Measurements from ENCODE around the gene SLC11A1. TPM values are rescaled to one million over a fixed set of nuclear protein-coding genes. Genes with fewer than 3 reads are reported as not detected.
A peak's percentile ranks its signal among the peaks of the same experiment; 100 is the strongest.

SLC11A1 gene
- total RNA-seq, 2 donors from 2014 or later = 1.1 to 1.8 TPM

DNA sequence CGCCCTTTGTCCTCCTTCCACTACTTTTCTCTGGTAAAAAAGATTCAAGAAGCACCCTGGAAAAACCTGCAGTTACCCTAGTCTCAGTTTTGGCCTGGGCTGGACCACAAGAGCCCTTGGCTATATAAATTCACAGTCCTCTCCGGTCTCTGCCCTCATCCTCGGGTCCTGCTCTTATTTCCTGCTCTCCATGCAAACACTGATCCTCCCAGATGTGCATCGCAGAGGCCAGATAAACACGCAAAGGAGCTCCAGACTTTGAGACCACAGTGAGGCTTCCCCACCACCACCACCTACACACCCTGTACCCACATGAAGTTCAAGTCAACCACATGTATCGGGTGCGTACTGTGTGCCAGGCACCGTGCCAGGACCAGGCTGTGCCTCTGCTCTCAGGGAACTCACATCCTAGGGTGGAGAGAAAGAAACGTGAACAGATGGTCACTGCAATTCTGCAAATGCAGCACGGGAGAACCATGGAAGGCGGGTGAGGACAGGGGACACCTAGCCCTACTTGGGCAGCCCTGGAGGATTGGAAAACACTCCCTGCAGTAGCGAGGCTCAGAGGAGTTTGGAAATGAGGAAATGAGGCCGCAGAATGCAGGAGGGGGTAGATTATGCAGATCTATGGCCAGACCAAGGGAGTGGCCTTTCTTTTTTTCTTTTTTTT is 25.0 kb downstream of the SLC11A1 start:
- intact Hi-C loops (cut with DNase I) = loop anchor here (5.0 to 10.0 kb wide), 2 partner anchors 60 to 238 kb away; no protein-coding TSS in a partner anchor
- H3K4me1 ChIP-seq = peaks cover 7% of the 10 kb centered on the region
- no peaks in the 10 kb centered on the region for H3K9me3 ChIP-seq
- H3K27me3 ChIP-seq = no peaks in the 10 kb centered on the region
- peak overlapping the region; percentile 34 for H3K4me3 ChIP-seq
- peak; percentile 87 for DNase-seq
- H3K36me3 ChIP-seq = peaks cover 3% of the 10 kb centered on the region
- peak overlapping the region; percentile 63 to 83 for H3K9ac ChIP-seq (ENCODE audit: low read depth in 2 of 2, low read length in 2 of 2)
- peak overlapping the region; percentile 84 for H3K27ac ChIP-seq
- TF ChIP-seq, protein P1, sequence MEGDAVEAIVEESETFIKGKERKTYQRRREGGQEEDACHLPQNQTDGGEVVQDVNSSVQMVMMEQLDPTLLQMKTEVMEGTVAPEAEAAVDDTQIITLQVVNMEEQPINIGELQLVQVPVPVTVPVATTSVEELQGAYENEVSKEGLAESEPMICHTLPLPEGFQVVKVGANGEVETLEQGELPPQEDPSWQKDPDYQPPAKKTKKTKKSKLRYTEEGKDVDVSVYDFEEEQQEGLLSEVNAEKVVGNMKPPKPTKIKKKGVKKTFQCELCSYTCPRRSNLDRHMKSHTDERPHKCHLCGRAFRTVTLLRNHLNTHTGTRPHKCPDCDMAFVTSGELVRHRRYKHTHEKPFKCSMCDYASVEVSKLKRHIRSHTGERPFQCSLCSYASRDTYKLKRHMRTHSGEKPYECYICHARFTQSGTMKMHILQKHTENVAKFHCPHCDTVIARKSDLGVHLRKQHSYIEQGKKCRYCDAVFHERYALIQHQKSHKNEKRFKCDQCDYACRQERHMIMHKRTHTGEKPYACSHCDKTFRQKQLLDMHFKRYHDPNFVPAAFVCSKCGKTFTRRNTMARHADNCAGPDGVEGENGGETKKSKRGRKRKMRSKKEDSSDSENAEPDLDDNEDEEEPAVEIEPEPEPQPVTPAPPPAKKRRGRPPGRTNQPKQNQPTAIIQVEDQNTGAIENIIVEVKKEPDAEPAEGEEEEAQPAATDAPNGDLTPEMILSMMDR (IDR thresholded peaks at IDR 0.05) = no peak

DNA sequence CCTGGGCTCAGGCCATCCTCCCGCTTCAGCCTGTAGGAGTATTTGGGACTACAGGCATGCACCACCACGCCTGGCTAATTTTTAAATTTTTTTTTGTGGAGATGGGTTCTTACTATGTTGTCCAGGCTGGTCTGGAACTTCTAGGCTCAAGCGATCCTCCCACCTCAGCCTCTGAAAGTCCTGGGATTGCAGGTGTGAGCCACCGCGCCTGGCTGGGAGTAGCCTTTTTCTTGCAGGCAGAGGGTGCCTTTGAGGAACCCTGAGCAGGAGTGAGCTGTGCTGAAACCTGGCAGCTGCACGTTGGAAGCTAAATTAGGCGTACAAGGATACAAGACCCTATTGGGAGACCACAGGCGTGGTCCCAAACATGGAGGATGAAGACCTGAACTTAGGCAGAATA is 25.6 kb downstream of the SLC11A1 start:
- H3K27me3 ChIP-seq = no peaks in the 10 kb centered on the region
- no peaks in the 10 kb centered on the region for H3K36me3 ChIP-seq
- H3K9me3 ChIP-seq = no peaks in the 10 kb centered on the region
- peak overlapping the region; percentile 9 to 26 for H3K9ac ChIP-seq (ENCODE audit: low read depth in 2 of 2, low read length in 2 of 2)
- peak overlapping the region; percentile 84 for H3K27ac ChIP-seq
- no peak for DNase-seq
- peaks cover 7% of the 10 kb centered on the region for H3K4me1 ChIP-seq
- TF ChIP-seq, protein P1 (IDR thresholded peaks at IDR 0.05) = no peak
- intact Hi-C loops (cut with DNase I) = loop anchor here (5.0 to 10.0 kb wide), 2 partner anchors 60 to 237 kb away; no protein-coding TSS in a partner anchor
- no peak overlapping the region for H3K4me3 ChIP-seq

DNA sequence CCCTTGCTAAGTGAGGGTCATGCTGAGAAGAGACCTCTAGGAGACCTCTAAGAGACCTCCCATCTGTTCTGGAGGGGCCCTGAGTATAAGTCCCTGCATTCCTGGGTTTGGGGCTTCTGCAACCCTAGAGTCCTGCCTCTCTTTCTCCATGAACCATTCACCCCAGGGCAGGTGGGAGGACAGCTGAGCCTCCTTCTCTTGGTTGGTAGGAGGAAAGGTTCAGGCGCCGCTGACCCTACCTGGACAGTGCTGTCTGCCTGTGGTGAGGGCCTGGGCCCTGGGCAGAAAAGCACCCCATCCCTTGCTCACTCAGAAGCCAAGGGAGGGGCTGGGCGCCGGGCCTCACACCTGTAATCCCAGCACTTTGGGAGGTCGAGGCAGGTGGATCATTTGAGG is 36.2 kb downstream of the SLC11A1 start:
- H3K36me3 ChIP-seq = no peaks in the 10 kb centered on the region
- no peak overlapping the region for H3K4me3 ChIP-seq
- H3K4me1 ChIP-seq = peaks cover 4% of the 10 kb centered on the region
- intact Hi-C loops (cut with DNase I) = no loop called here
- TF ChIP-seq, protein P1 (IDR thresholded peaks at IDR 0.05) = no peak
- no peak for DNase-seq
- no peaks in the 10 kb centered on the region for H3K9me3 ChIP-seq
- H3K27me3 ChIP-seq = no peaks in the 10 kb centered on the region
- peak overlapping the region; percentile 88 for H3K27ac ChIP-seq
- H3K9ac ChIP-seq (ENCODE audit: low read depth in 2 of 2, low read length in 2 of 2) = peak overlapping the region in 1 of 2 donors; percentile 0

DNA sequence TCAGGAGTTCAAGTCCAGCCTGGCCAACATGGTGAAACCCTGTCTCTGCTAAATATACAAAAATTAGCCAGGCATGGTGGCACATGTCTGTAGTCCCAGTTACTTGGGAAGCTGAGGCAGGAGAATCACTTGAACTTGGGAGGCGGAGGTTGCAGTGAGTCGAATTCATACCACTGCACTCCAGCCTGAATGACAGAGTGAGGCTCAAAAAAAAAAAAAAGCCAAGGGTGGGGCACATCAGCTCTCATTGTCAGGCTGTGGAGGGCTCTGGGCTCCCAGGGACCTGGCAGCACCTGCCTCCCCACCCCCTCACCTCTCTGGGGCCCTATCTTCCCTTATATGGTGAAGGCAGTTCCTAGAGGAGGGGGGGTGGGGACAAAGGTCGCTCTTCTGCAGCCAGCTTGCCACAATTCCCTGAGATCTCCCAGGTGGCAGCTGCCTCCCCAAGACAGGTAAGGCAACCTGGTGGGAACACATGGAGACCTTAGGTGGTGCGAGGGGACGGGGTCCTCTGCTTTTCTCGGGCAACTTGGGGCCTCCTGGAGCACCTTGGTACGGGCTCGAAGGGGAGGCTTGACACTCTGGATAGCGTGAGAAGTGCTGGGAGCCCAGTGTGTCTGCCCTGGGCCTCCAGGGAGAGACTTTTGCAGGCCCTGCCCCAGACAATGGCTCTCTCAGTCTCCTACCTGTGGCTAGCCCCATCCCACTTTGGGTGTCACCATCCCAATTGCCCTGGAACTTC is 36.8 kb downstream of the SLC11A1 start, which contains the start of gene VIL1:
VIL1 (plus strand) TSS at position 407 of the 742 bp plus-strand sequence. CDS start 4,656 bp downstream, outside the sequence.
- H3K27ac ChIP-seq = peak within 1 kb of the TSS; percentile 88
- TF ChIP-seq, protein P1 (IDR thresholded peaks at IDR 0.05) = no peak
- no peaks in the 10 kb centered on the region for H3K9me3 ChIP-seq
- peak within 1 kb of the TSS; percentile 88 to 97 for H3K9ac ChIP-seq (ENCODE audit: low read depth in 2 of 2, low read length in 2 of 2)
- no peaks in the 10 kb centered on the region for H3K36me3 ChIP-seq
- no peaks in the 10 kb centered on the region for H3K27me3 ChIP-seq
- peak within 1 kb of the TSS; percentile 59 for H3K4me3 ChIP-seq
- intact Hi-C loops (cut with DNase I) = no loop called here
- H3K4me1 ChIP-seq = peaks cover 4% of the 10 kb centered on the region
- peak; percentile 94 for DNase-seq

DNA sequence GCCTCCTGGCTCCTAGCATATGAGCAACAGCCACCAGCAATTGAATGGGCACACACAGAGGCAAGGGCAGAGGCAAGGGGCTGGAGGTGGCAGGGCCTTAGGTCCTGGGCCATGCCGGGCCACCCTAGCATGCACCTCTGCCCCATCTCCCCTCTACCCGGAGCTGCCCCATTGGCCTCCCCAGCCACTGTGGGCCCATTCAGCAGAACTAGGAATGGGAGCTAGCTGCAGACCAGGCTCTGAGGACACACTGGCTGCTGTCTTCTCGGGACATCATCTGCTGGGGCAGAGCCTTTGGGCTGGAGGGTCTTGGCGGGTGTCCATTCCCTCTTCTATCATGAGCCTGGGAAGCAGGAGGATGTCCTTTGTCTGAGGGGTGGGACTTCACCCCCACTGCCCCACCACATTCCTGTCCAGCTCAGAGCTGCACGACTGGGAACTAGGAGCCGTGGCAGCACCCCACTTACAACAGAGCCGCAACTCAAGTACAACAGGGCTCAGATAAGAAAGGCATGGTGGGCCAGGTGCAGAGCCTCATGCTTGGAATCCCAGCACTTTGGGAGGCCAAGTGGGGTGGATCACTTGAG is 37.6 kb downstream of the SLC11A1 start:
- Histone ChIP-seq H3K27me3 (no peaks in the 10 kb centered on the region), H3K27ac (peak overlapping the region; percentile 88), H3K4me3 (peak overlapping the region; percentile 59), H3K4me1 (peaks cover 4% of the 10 kb centered on the region), H3K9ac (ENCODE audit: low read depth in 2 of 2, low read length in 2 of 2) (peak overlapping the region; percentile 88 to 97), H3K9me3 (no peaks in the 10 kb centered on the region), H3K36me3 (no peaks in the 10 kb centered on the region)
- peak; percentile 34 for DNase-seq
- intact Hi-C loops (cut with DNase I) = no loop called here
- TF ChIP-seq, protein P1 (IDR thresholded peaks at IDR 0.05) = no peak
